ENCODE measurements around the gene GRIN2B. TPM values are rescaled to one million over a fixed set of nuclear protein-coding genes. Genes with fewer than 3 reads are reported as not detected.

The GRIN2B gene
- polyA plus RNA-seq, 1 donor (not counting 4 experiments of a cell fraction or from before 2014, with no cell fraction given), result not detected

DNA sequence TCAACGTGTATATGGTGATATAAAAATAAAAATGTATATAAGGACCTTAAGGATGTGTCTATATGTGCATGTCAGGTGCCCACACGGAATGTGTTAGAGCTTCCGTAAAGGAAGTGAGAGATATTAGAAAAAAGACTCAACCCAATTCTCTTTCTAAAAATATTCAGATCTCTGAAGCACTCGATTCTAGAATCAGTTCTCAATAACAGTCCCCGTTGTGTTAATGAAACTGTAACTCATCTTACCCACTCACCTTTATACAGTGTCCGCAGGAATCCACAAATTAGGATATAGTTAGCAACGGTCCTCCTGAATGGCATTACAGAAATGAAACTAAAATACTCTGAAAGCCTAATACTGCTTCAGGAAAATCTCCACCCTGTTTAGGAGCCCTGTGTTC lies 29.3 kb downstream of the GRIN2B start:
- no peak for FAIRE-seq
- dilution Hi-C loops (cut with MboI; ENCODE audit: extremely low pct_ligation_motif_present, low sequenced_read_pairs), result no loop called here
- Histone ChIP-seq H3K36me3 (ENCODE audit: control insufficient read depth in 2 of 2, extremely low read depth in 1 of 2, insufficient read depth in 2 of 2, low read length in 2 of 2) (no peaks in the 10 kb centered on the region), H3K4me1 (ENCODE audit: control insufficient read depth, extremely low read depth, insufficient read depth, low read length) (no peaks in the 10 kb centered on the region), H3K27ac (ENCODE audit: control insufficient read depth, insufficient read depth, low read length) (no peak overlapping the region), H3K79me2 (ENCODE audit: control insufficient read depth, insufficient read depth, low read length) (no peaks in the 10 kb centered on the region), H2AFZ (ENCODE audit: control insufficient read depth, low read length) (no peak overlapping the region), H3K9me1 (ENCODE audit: control insufficient read depth, extremely low read depth, insufficient read depth, low read length) (no peaks in the 10 kb centered on the region), H3K9me3 (ENCODE audit: control insufficient read depth, low read depth, low read length) (no peaks in the 10 kb centered on the region), H4K20me1 (ENCODE audit: control insufficient read depth, extremely low read depth, insufficient read depth, low read length) (no peaks in the 10 kb centered on the region), H3K27me3 (ENCODE audit: control insufficient read depth, extremely low read depth, insufficient read depth, low read length) (no peaks in the 10 kb centered on the region), H3K9ac (ENCODE audit: control insufficient read depth, extremely low read depth, insufficient read depth, low read length) (no peak overlapping the region), H3K4me2 (ENCODE audit: control insufficient read depth, extremely low read depth, insufficient read depth, low read depth, low read length) (no peak overlapping the region), H3K4me3 (ENCODE audit: control insufficient read depth in 2 of 3, extremely low read depth in 1 of 3, insufficient read depth in 2 of 3, low read depth in 1 of 3, low read length in 3 of 3) (no peak overlapping the region)
- TF ChIP-seq, protein P1, sequence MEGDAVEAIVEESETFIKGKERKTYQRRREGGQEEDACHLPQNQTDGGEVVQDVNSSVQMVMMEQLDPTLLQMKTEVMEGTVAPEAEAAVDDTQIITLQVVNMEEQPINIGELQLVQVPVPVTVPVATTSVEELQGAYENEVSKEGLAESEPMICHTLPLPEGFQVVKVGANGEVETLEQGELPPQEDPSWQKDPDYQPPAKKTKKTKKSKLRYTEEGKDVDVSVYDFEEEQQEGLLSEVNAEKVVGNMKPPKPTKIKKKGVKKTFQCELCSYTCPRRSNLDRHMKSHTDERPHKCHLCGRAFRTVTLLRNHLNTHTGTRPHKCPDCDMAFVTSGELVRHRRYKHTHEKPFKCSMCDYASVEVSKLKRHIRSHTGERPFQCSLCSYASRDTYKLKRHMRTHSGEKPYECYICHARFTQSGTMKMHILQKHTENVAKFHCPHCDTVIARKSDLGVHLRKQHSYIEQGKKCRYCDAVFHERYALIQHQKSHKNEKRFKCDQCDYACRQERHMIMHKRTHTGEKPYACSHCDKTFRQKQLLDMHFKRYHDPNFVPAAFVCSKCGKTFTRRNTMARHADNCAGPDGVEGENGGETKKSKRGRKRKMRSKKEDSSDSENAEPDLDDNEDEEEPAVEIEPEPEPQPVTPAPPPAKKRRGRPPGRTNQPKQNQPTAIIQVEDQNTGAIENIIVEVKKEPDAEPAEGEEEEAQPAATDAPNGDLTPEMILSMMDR (optimal IDR thresholded peaks at IDR 0.05 in 1 of 3, IDR thresholded peaks at IDR 0.05 in 1 of 3, conservative IDR thresholded peaks at IDR 0.05 in 1 of 3; ENCODE audit: extremely low read depth in 1 of 3, insufficient read depth in 2 of 3, low read length in 3 of 3), result no peak
- TF ChIP-seq EZH2 (IDR thresholded peaks at IDR 0.05; ENCODE audit: low read length), result no peak
- DNase-seq (ENCODE audit: low read depth, low spot score), result no peak

DNA sequence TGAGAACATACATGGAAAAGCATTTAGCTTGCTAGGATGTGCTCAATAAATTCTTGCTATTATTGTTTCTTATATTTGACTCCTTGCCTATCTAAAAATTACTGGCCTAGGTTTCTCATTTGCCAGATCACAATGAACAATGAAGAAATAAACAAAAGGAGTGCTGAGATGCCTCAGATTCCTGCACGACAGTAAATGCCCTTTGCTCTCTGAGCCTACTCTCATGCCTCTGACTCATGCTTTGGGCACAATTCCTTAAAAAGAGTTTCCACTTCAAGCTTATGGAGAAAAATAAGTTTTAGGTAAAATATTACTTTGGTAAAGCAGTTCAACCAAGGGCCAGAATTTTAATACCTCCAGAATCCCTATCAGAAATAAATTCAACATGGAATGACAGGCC lies 30.9 kb downstream of the GRIN2B start:
- DNase-seq (ENCODE audit: low read depth, low spot score) (no peak), FAIRE-seq (no peak)
- H3K36me3 ChIP-seq (ENCODE audit: control insufficient read depth in 2 of 2, extremely low read depth in 1 of 2, insufficient read depth in 2 of 2, low read length in 2 of 2), result no peaks in the 10 kb centered on the region
- H3K4me2 ChIP-seq (ENCODE audit: control insufficient read depth, extremely low read depth, insufficient read depth, low read depth, low read length), result no peak overlapping the region
- H2AFZ ChIP-seq (ENCODE audit: control insufficient read depth, low read length), result no peak overlapping the region
- TF ChIP-seq EZH2 (IDR thresholded peaks at IDR 0.05; ENCODE audit: low read length), result no peak
- TF ChIP-seq, protein P1 (optimal IDR thresholded peaks at IDR 0.05 in 1 of 3, IDR thresholded peaks at IDR 0.05 in 1 of 3, conservative IDR thresholded peaks at IDR 0.05 in 1 of 3; ENCODE audit: extremely low read depth in 1 of 3, insufficient read depth in 2 of 3, low read length in 3 of 3), result no peak
- H3K9ac ChIP-seq (ENCODE audit: control insufficient read depth, extremely low read depth, insufficient read depth, low read length), result no peak overlapping the region
- H3K9me1 ChIP-seq (ENCODE audit: control insufficient read depth, extremely low read depth, insufficient read depth, low read length), result no peaks in the 10 kb centered on the region
- dilution Hi-C loops (cut with MboI; ENCODE audit: extremely low pct_ligation_motif_present, low sequenced_read_pairs), result no loop called here
- H3K9me3 ChIP-seq (ENCODE audit: control insufficient read depth, low read depth, low read length), result no peaks in the 10 kb centered on the region
- H4K20me1 ChIP-seq (ENCODE audit: control insufficient read depth, extremely low read depth, insufficient read depth, low read length), result no peaks in the 10 kb centered on the region
- no peaks in the 10 kb centered on the region for H3K79me2 ChIP-seq (ENCODE audit: control insufficient read depth, insufficient read depth, low read length)
- H3K27me3 ChIP-seq (ENCODE audit: control insufficient read depth, extremely low read depth, insufficient read depth, low read length), result no peaks in the 10 kb centered on the region
- H3K4me1 ChIP-seq (ENCODE audit: control insufficient read depth, extremely low read depth, insufficient read depth, low read length), result no peaks in the 10 kb centered on the region
- no peak overlapping the region for H3K4me3 ChIP-seq (ENCODE audit: control insufficient read depth in 2 of 3, extremely low read depth in 1 of 3, insufficient read depth in 2 of 3, low read depth in 1 of 3, low read length in 3 of 3)
- H3K27ac ChIP-seq (ENCODE audit: control insufficient read depth, insufficient read depth, low read length), result no peak overlapping the region
